Measurements from ENCODE around the gene PLPP3.

Gene PLPP3

DNA sequence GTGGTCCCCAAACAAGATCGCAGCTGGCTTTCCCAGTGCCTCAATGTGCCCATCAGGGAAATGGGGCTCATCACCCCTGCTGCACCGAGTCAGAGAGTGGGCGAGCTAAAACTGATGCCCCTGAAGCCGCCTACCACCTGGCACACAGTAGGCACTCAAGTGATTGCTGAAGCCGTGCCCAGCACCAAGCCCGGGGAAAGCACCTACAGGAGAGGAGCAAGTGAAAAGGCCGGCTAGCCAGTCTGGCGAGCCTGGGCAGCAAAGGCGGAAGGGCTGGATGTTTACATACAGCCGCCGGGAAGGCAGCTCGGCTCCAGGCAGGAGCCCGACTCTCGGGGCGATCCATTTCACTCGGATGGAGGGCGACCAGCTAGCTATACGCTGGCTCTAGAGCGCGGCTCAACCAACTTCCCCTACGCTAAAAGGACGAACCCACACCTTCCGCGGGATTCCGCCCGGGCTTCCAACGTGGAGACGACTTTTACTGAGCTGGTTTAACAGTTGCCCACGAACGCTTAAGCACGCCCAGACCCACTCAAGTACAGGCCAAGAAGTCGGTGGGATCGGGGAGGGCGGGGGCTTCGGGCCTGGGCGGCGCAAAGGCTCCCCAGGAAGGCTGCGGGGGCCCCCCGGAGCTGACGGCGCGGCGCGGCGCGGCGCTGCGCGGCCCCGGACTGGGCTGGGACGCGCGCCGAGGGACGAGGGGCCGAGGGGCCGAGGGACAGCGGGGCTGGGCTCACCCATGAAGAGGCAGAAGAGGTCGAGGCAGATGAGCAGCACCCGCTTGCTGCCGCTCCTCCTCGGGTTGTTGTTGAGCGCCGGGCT is 1.0 kb downstream of the PLPP3 start:
- TF ChIP-seq, protein P1, sequence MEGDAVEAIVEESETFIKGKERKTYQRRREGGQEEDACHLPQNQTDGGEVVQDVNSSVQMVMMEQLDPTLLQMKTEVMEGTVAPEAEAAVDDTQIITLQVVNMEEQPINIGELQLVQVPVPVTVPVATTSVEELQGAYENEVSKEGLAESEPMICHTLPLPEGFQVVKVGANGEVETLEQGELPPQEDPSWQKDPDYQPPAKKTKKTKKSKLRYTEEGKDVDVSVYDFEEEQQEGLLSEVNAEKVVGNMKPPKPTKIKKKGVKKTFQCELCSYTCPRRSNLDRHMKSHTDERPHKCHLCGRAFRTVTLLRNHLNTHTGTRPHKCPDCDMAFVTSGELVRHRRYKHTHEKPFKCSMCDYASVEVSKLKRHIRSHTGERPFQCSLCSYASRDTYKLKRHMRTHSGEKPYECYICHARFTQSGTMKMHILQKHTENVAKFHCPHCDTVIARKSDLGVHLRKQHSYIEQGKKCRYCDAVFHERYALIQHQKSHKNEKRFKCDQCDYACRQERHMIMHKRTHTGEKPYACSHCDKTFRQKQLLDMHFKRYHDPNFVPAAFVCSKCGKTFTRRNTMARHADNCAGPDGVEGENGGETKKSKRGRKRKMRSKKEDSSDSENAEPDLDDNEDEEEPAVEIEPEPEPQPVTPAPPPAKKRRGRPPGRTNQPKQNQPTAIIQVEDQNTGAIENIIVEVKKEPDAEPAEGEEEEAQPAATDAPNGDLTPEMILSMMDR (IDR thresholded peaks at IDR 0.05): no peak

DNA sequence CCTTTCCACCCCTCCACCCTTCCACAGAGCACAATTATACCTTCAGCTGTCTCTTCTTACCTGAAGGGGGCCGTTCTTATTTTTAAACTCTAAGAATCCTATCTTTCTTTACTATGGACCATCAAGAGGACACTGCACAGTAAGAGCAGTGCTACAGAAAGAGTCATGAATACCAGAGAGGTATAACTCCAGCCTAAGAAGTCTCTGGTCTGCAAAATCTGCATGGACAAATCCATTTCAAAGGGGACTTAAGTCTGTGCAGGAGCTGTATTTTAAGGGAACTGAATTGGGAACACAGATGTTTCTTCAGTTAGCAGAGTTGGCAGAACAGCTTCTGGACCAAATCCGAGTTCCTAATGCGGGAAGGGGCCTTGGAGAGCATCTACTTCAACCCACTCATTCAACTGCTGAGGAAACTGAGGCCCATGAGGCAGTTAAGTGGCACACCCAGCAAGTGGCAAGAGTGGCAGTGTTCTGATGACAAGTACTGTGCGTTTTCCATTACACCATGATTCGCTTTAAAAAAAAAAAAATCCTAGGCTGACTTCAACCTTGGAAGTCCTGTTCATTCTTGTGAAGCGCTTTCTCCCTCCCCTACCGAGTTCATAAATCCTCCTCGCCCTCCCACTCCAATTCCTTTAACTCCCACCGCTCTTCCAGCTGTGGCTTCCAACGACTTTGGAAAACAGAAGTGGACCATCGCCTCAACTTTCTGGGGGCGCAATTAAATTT is 1.8 kb downstream of the PLPP3 start:
- TF ChIP-seq, protein P1 (IDR thresholded peaks at IDR 0.05): 0 out of 2 replicates have a peak, but pooled peaks have one; percentile 2

GRCh38 chr1:56576880-56577405 is 2.4 kb downstream of the PLPP3 start:
- TF ChIP-seq, protein P1 (IDR thresholded peaks at IDR 0.05): peak; percentile 32; the same call in 1 of the 2 replicates

- TF ChIP-seq, protein P1 (IDR thresholded peaks at IDR 0.05): no peak
Measured at GRCh38 chr1:56575865-56576264, 3.5 kb downstream of the PLPP3 start.

DNA sequence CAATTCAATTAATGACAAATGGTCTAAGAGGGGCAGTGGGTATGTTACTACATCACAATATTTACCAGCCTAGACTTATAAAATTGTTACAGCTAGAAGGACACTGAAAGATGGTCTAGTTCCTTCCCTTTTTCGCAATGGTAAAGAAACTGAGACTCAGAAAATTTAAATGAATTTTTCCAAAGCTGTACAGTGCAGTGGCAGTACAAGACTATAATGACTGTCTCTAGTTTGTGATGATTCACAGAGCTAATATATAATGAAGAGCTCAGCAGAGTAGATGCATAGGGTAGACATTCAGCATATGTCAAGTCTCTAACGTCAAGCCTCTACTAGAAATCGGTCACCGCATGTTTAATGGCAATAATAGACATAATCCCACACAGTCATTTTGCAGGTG is 4.6 kb downstream of the PLPP3 start:
- TF ChIP-seq, protein P1 (IDR thresholded peaks at IDR 0.05): no peak

- TF ChIP-seq, protein P1 (IDR thresholded peaks at IDR 0.05): no peak
Measured at GRCh38 chr1:56573311-56573710, 6.1 kb downstream of the PLPP3 start.

DNA sequence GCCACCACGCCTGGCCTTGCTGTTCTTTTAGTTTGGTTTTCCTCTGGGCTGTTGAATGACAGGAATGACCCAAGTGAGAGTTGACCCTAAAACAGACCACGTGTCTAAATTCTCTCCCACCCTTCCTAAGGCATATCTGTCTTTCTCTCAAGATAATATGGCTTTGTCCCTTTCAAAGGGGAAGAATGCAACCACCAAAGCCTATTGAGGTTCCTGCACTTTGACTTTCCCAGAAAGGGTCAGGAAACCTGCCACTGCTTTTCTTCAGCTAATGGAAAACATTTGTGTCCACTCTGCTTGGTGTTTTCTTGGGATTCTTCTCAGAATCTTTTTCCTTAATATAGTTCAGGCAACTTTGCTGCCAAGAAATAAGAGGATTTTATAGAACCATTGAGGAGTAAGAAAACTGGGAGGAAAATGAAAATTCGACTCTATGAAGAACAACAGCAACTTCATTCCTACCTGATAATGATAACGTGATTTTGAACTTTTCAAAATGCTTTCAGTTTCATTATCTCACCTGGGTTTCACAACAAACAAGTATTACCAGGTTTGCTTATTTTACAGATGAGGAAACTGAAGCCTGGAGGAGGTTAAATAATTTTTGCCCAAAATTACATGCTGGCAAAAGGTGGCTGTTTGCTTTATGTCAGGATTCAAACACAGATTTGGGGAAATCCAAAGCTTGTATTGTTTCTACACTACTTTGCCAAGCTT is 6.9 kb downstream of the PLPP3 start:
- TF ChIP-seq, protein P1 (IDR thresholded peaks at IDR 0.05): no peak

Data from LNCAP (cell line).